Amniotic stem cell (primary cell): Measurements from ENCODE around the gene MSH5.
A peak's percentile ranks its signal among the peaks of the same experiment; 100 is the strongest.

Experiments
- DNase-seq: peaks from one replicate; lab custom pipeline; 2025; lab: John Stamatoyannopoulos, UW

The MSH5 gene

DNA sequence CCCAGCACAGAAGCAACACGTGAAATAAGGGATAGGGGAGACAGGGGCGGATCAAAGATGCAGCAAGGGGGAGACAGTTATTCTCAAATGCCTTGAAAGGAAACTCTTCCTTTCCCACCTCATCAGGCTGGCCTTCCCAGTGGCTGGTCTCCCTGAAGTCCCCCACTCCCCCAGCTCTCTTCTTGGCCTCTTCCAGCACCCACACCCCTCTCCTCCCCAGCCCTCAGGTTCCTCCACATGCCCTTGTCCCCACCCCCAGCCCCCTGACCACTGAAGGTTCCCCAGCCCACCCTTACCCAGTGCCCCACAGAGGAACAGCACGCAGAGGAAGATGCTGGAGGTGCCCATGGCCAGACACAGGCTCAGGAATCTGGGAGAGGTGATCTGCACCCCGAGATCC lies 26.3 kb upstream of the MSH5 start:
- DNase-seq: no peak

DNA sequence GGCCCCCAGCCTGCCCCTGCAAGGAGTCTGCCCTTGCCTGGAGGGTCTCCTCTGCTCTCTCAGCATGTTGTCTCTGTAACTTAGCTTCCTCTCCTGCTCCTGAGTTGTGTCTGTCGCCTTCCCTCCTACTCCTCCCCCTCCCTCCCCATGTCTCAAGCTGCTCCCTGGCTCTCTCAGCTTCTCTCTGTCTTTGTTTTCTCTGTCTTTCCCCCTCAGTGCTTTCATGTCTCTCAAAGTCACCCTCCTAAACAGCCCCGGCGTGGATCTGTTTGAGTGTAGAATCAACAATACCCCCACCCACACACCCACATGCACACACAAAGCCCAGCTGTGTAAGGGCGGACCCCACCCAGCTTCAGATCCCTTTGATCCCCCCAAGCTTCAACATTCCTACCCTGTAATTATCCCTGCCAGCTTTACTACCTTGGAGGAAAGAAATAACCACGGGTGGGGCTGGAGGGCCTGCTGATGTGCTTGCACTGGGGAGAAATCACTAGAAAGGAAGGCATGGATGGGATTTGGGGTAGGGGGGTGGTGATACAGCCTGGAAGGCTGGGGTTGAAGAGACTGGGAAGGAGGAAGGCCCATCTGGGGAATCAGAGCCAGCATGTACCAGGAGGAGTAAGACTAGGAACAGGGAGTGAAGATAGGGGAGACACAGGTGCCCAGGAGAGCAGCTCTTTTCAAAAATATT lies 25.7 kb upstream of the MSH5 start:
- no peak for DNase-seq

DNA sequence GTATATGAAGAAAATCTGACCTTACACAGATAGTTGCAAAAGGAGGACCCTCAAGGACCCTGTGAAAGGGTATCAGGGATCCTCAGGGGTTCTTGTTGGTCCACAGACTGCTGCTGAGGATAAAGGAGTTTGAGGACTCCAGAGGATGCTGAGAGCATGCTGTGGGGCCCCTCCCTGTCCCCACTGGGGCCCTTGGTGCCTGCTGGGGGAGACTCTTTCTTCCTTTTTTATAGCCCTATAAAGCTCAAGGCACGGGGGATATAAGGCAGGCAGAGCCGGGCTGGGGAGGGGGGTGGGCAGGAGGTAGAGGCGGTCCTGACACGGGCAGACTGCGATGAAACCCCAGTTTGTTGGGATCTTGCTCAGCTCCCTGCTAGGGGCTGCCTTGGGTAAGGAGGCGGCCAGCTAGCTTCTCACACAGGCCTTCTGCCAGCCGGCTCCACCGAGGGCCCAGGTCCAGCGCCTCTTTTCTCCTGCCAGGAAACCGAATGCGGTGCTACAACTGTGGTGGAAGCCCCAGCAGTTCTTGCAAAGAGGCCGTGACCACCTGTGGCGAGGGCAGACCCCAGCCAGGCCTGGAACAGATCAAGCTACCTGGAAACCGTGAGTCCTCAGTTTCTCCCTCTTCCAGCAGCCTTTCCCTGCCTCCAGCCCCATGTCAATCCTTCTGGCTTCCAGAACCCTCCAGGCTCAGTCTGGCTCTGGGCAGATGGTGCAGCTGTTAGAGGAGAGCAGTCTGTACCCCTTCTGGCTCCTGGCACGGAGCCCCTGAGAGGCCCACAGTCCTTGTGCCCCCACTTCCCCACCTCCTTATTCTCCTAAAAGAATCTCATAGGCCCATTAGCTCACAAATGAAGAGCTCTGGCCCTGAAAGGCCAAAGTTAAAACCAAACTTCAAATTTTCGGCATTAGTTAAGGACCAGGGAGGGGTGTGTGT lies 24.5 kb upstream of the MSH5 start, which contains the start of gene LY6G6D:
TSS of gene LY6G6D (plus strand) at position 327 of the 937 bp plus-strand sequence. CDS start at position 335, 8 bp downstream.
- no peak for DNase-seq

DNA sequence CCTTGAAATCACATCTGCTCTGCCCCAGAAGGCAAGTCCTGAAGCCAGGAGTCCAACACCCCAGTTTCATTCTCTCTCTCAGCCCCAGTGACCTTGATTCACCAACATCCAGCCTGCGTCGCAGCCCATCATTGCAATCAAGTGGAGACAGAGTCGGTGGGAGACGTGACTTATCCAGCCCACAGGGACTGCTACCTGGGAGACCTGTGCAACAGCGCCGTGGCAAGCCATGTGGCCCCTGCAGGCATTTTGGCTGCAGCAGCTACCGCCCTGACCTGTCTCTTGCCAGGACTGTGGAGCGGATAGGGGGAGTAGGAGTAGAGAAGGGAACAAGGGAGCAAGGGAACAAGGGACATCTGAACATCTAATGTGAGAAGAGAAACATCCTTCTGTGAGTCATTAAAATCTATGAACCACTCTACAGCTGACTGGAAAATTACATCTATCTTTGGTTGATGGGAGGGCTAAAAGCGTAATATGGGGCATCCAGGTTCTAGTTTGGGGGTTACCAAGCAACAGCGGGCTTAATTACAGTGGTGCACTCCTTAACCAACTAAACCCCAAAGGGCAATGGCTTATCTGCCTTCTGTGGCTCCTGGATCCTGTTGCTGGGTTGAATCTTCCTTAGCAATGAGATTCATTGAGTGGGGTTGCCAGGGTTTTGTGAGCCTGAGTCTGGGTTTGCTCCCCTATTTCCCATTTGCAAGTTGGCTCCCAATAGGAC lies 22.1 kb upstream of the MSH5 start:
- no peak for DNase-seq

DNA sequence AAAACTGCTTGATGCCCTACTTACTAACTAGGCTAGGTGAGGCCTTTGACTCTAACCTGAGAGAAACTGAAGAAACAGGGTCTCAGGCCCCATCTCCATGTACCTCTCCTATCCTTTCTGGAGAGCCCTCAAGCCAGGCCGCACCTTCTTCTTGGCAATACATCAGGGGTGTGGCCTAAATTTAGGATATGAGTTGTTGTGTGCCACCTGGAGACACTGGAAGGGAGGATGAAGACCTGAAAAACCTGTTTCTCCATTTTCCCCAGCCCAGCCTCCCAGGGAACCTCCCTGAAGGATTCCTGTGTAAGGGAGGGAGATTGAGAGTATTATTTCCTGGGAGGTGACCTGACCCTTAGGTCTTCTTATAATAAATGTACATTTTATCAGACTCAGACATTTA lies 21.5 kb upstream of the MSH5 start:
- DNase-seq: no peak

DNA sequence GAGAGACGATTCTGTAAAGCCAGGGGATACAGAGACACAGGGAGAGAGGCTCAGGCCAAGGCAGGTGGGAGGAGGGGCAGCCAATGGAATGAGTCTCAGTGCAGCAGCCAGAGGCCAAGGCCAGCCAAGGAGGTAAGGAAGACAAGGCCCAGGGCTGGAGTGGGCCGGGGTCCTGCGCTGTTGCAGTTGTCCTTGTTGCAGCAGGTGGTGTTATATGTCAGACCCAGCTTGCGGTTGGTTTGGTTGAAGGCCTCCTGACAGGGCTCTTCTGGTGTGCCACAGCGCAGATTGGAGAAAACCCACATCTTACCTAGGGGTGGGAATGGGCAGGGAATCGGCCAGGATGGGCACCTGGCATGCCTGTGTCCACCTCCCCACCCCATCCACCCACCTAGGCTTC lies 20.8 kb upstream of the MSH5 start:
- DNase-seq: no peak

DNA sequence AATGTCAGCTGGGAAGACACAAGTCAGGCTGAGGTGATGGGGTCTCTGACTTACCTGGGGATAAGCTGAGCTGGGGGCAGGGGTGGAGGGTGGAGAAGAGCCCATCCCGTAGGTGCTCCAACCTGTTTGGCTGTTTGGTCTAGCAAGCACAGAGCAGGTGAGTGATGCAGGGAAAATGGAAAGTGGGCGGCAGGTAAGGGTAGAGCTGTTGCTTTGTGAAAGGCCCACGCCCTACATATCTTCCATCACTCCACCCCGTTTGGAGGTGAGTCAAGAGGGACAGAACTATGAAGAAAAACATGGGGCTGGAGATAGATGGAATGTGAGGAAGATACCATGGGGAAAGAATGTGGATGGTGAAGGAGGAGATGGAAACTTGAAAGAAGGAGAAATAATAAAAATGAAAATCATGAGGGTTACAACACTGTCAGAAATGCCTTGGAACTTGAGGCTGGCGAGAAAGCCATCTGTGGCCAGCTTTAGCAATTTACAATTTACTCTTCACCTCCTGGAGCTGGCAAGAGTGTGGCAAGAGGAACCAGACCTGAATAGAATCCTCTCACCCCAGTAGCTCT lies 19.5 kb upstream of the MSH5 start:
- no peak for DNase-seq

DNA sequence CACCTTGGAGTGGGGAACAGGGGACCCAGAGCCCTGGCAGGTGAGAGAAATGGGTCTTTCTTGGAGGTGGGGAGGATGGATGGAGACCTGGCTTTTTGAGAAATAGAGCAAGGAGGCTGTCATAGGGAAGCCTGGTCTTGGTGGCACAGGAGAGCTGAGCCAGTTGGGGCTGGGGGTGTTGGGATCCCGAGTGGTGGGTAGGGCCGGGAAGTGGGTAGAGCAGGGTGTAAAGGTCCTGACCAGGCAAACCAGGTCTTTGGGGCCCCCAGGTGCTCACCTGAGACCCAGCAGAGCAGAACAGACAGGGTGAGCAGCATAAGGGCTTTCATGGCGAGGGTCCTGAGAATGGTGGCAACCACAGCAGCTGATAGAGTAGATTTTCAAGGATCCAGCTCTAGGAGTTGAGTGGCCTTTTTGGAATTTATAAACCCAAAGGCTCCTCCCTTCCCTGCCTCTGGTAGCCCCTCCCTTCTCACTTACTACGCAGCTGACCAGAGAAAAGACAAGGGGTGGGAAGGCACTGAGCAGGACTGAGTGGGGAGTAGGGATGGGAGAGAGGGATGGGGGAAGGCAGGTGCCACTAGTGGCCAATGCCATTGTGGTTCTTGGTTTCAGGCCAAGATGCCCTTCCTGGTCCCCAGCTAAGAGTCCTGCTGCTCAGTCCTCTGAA lies 18.3 kb upstream of the MSH5 start, which contains the start of gene LY6G6C:
TSS of gene LY6G6C (minus strand) at position 396 of the 670 bp plus-strand sequence. CDS start at position 329, 67 bp downstream.
- DNase-seq: no peak

DNA sequence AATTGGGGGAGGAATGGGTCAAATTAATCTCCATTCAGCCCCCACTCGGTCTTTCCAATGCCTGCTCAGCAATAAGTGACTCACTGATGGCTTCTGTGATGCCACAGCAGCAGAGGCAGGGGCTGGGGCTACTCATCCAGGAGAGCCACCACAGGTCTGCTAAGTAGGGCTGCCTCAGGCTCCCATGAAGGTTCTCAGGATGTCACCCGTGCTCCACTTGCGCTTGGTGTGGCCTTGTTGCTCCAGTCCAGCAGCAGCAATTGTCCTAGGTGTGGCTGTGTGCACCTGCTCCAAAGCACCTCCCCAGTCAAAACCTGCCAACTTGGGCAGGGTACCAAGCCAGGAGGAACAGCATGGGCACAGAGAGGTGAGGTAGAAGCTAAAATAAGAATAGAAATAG lies 17.6 kb upstream of the MSH5 start:
- DNase-seq: no peak

DNA sequence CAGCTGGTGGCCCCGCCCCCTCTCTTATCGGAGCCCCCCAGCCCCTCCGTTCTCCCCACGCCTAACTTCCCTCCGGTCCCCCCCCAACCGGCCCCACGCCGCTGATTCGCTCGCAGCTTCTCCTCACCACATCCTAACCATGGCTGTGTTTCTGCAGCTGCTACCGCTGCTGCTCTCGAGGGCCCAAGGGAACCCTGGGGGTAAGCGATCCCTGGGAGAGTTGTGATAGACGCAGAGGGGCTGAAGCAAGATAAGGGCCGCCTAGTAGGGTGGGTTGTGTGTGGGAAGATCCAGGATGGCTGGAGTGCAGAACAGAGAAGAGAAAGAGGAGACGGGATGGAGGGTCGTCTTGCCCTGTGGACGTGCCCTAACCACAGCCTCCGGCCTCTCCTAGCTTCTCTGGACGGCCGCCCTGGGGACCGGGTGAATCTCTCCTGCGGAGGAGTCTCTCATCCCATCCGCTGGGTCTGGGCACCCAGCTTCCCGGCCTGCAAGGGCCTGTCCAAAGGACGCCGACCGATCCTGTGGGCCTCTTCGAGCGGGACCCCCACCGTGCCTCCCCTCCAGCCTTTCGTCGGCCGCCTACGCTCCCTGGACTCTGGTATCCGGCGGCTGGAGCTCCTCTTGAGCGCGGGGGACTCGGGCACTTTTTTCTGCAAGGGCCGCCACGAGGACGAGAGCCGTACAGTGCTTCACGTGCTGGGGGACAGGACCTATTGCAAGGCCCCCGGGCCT lies 16.4 kb upstream of the MSH5 start, which contains the start of gene MPIG6B:
TSS of gene MPIG6B (plus strand) at position 129 of the 735 bp plus-strand sequence. CDS start at position 140, 11 bp downstream.
- DNase-seq: no peak

DNA sequence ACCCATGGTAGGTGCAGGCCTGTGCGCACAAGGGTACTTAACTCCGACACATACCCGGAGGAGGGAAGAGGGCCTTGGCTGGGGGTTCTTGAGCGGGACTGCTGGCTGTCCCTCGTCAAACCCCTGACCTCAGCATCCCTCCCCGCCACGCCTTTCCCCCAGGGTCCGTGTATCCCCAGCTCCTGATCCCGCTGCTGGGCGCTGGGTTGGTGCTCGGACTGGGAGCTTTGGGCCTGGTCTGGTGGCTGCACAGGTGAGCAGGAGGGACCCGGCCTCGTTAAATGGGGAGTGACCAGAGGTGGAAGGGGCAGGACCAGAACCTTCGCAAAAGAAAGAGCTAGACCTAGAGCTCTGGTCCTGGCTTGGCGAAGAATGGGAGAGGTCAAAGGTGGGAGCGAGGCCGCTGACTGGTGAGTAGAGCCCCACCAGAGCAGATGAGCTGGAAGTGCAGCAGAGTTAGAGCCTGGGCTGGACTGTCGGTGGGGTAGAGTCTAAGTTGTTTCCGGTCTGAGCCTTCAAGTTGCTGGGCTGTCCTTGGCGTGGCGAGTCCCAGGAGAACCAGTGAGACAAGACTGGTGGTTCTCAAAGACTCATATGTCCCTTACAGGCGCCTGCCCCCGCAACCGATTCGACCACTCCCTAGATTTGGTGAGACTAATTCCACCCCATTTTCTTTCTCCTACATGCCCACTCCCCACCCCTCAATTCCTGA lies 15.7 kb upstream of the MSH5 start:
- no peak for DNase-seq

DNA sequence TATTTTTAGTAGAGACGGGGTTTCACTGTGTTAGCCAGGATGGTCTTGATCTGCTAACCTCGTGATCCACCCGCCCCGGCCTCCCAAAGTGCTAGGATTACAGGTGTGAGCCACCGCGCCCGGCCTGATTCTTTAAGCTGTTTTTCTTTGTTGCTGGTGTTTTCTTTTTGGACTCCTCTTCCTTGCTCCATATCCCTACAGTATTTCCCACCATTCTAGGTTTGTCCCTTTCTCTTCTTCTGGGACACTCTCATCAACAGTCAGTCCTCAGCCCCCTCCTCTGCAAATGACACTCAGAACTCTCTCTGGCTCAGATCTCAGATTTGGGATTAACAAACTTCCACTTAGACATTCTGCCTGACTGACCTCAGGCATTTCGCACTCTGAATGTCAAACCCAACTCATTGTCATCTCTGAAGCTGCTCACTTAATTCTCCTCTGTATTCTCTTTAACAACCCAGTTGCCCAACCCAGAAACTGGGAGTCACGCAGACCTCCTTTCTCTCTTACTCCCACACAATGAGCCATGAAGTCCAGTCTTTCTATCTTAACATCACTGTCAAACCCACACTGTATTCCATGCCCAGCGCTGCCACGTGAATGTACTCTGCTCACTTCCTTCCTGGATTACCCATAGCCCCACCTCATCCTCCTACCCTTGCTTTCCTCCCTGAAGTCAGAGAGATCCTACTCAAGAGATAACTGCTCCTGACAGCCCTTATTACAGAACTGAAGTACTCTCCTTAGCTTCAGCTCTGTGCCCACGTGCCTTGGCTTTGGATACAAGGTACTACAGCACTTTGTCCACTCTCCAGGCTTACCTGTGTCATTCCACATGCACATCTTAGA lies 14.1 kb upstream of the MSH5 start:
- no peak for DNase-seq

DNA sequence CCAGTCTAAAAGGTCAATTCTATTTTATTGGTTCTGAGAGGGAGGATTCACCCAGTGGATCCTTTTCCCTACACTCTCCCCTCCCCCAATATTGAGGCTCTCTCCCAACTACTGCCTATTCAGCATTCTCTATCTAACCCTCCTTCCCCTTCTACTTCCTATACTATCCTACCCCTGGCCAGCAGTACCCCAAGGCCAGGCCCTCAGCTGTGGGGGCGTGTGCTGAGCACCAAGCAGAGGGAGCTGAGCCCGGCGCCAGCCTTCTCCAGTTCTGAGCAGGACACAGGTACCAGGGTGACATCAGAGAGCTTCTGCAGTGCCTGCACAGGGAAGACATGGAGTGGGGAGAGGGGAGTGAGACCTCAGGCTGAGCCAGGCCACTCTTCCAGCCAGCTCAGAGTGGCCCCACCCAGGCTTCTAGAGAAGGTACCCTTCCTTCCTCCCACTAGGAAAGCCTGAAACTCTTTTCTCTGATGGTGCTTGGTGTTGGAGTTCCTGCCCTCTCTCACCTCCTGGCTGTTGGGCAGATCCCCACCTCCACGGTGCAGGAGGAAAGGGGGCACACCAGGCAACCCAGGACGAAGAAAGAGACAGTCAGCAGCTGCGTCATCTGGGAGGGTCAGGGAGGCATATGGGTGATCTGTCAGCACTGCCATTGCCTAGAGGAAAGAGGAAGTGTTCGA lies 12.6 kb upstream of the MSH5 start:
- DNase-seq: no peak

DNA sequence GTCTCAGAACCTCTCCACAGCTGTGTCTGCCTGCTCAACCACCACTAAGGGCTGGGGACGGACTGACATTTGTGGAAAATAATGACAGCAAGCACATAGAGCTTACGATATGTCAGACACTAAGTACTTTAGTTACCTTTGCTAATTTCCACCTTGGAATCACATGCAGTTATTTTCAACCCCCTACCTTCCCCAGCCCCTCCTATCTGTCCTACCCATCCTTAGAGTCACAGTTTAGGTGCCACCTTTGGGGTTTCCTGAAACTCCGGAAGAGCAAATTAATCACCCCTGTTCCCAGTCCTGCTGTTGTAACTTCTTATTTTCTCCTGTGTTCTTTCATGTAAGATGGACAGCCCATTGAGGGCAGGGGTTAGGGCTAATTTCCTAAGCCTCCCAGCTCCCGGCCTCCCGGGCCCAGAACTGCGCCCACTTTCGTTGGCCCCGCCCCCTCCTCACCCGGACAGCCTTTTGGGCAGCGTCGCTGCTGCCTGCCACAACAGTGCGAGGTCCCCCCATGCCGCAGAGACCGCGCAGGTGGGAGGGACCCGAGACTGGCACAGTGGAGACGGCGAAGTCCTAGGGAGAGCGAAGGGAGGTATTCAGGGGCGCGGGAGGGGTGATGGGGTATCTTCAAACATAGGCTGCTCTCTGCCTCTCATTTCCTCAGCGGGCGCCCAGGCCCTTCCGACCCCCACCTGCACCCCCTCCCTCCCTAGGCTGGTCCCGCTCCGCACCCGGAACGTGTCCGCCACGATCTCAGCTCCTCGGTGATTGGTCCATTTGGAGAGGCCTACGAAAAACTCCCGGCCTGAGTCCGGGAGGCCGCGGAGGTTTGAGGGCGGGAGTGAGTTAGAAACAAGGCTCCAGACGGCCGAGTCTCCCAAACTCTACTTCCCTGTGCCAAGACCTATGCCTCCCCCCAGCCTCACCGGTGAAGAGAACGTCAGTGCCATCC lies 11.8 kb upstream of the MSH5 start:
- DNase-seq: no peak

DNA sequence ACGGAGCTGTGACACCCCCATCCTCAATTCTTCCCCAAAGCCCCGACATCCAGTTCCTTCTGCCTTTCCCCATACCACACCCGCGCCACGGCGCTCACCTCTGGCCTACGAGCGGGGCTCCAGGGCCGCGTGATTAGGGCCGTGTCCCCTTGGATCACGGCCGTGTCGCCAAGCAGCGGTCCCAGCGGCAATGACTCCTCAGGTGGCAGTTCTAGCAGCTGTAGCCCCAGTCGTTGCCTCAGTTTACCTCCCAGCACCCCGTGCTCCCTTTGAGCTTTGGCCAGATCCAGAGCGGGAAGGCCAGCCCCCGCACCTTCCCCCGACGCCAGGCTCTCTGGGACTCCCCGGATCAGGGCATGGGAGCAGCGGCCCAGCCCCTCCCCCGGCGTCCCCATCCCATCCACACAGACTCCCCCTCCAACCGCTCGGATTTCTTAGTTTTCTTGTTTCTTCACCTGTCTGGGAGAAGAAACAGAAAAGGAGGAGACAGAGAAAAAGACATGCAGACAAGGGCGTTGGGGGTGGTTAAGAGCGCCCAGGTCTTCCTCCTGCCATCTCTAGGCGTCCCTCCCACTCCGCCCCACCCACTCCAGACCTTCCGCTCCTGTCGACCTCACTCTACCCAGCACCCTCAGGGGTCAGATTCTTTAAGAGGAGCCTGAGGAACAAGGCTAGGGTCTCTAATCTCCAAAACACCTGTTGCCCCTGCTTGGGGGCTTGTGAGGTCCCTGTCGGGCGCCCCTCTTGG lies 10.9 kb upstream of the MSH5 start, which contains the start of gene DDAH2:
TSS of gene DDAH2 (minus strand) at position 533 of the 748 bp plus-strand sequence. CDS start at position 395, 138 bp downstream.
- no peak for DNase-seq

DNA sequence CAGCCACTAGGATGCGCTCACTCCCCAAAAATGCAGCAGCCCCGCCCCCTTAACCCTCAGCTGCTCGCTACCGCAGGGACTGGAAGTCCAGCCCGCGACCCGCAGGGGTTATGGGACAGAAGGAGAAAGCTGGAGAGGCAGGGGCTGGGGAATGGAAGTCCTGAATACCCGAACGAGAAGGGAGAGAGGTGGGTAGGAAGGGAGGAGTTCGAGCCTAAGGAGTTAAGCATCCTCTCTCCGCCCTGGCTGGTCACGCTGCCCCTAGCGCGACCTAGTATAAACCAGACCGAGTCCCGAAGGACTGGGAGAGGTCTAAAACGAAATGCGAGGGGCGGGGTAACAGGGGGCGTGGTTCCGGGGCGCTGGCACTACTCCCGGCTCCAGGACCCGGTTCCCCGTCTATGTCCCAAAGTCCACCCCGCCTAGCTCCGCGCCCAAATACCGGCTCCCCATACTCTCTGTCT lies 10.3 kb upstream of the MSH5 start:
- DNase-seq: peak; percentile 83
